Activated T-cell treated with anti-CD3 and anti-CD28 coated beads, Interleukin-2, amount 50 U/mL, for 24 hours (primary cell): ENCODE data around the gene CDHR1.
A peak's percentile ranks its signal among the peaks of the same experiment; 100 is the strongest.
"Not testable (repeated sequence)": the region's sequence is repeated elsewhere in the genome, so short reads cannot be mapped to it uniquely, and the experiment has no call there.

Source experiments
- DNase-seq: peaks from one replicate; pipeline ENCODE4 v3.0.0-alpha.2; 2020
- H3K27ac Mint-ChIP-seq: 2 replicates; pipeline ENCODE4 v1.8.0; 2020; ENCODE audit warnings: mild to moderate bottlenecking, mixed read lengths
- H3K27me3 Mint-ChIP-seq: 2 replicates; pipeline ENCODE4 v1.8.0; 2020; ENCODE audit warnings: mixed read lengths
- H3K36me3 Mint-ChIP-seq: 2 replicates; pipeline ENCODE4 v1.8.0; 2020; ENCODE audit warnings: low read depth, mixed read lengths
- H3K4me1 Mint-ChIP-seq: 2 replicates; pipeline ENCODE4 v1.8.0; 2020; ENCODE audit warnings: low read depth, mixed read lengths
- H3K4me3 Mint-ChIP-seq: 2 replicates; pipeline ENCODE4 v1.8.0; 2020; ENCODE audit warnings: mild to moderate bottlenecking, moderate library complexity, mixed read lengths
- H3K9me3 Mint-ChIP-seq: 2 replicates; pipeline ENCODE4 v1.8.0; 2020; ENCODE audit warnings: mixed read lengths

CDHR1 gene

DNA sequence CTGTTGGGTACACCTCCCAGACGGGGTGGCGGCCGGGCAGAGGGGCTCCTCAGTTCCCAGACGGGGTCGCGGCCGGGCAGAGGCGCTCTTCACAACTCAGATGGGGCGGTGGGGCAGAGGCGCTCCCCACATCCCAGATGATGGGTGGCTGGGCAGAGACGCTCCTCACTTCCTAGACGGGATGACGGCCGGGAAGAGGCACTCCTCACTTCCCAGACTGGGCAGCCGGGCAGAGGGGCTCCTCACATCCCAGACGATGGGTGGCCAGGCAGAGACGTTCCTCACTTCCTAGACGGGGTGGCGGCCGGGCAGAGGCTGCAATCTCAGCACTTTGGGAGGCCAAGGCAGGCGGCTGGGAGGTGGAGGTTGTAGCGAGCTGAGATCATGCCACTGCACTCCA is 14.0 kb upstream of the CDHR1 start:
- H3K27ac Mint-ChIP-seq, H3K27me3 Mint-ChIP-seq, H3K4me1 Mint-ChIP-seq, DNase-seq, H3K4me3 Mint-ChIP-seq, H3K36me3 Mint-ChIP-seq, H3K9me3 Mint-ChIP-seq: not testable (repeated sequence)

GRCh38 chr10:84181631-84182030 is 12.7 kb upstream of the CDHR1 start:
- no peaks in the 10 kb centered on the region for H3K4me1 Mint-ChIP-seq
- H3K4me3 Mint-ChIP-seq: no peak overlapping the region
- no peaks in the 10 kb centered on the region for H3K27me3 Mint-ChIP-seq
- H3K27ac Mint-ChIP-seq: no peak overlapping the region
- DNase-seq: no peak
- no peaks in the 10 kb centered on the region for H3K9me3 Mint-ChIP-seq
- no peaks in the 10 kb centered on the region for H3K36me3 Mint-ChIP-seq

DNA sequence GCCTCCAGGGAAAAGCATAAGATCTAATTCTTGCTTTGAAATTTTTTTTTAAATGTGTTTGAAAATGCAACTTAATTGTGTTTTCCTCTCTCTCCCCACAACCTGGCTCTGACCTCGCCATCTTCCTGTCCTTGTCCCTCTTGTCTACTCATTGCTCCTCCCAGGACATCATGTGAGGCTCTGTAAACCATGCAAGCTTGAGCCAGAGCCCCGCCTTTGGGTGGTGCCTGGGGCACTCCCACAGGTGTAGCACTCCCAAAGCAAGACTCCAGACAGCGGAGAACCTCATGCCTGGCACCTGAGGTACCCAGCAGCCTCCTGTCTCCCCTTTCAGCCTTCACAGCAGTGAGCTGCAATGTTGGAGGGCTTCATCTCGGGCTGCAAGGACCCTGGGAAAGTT is 9.8 kb upstream of the CDHR1 start:
- Mint-ChIP-seq H3K4me3 (no peak overlapping the region), H3K4me1 (no peaks in the 10 kb centered on the region), H3K27me3 (no peaks in the 10 kb centered on the region), H3K9me3 (no peaks in the 10 kb centered on the region), H3K27ac (no peak overlapping the region), H3K36me3 (no peaks in the 10 kb centered on the region)
- DNase-seq: no peak

- H3K4me1 Mint-ChIP-seq: peaks cover 4% of the 10 kb centered on the region
- H3K27ac Mint-ChIP-seq: no peak overlapping the region
- H3K4me3 Mint-ChIP-seq: no peak overlapping the region
- no peaks in the 10 kb centered on the region for H3K27me3 Mint-ChIP-seq
- no peaks in the 10 kb centered on the region for H3K9me3 Mint-ChIP-seq
- no peak for DNase-seq
- no peaks in the 10 kb centered on the region for H3K36me3 Mint-ChIP-seq
Measured at GRCh38 chr10:84185526-84186175, 8.7 kb upstream of the CDHR1 start.

- H3K4me3 Mint-ChIP-seq: no peak overlapping the region
Measured at GRCh38 chr10:84188815-84189214, 5.5 kb upstream of the CDHR1 start.

GRCh38 chr10:84190621-84191020 is 3.7 kb upstream of the CDHR1 start:
- peaks cover 20% of the 10 kb centered on the region for H3K27me3 Mint-ChIP-seq
- H3K9me3 Mint-ChIP-seq: no peaks in the 10 kb centered on the region
- H3K4me3 Mint-ChIP-seq: no peak overlapping the region
- H3K27ac Mint-ChIP-seq: no peak overlapping the region
- DNase-seq: no peak
- no peaks in the 10 kb centered on the region for H3K36me3 Mint-ChIP-seq
- peaks cover 18% of the 10 kb centered on the region for H3K4me1 Mint-ChIP-seq

More at GRCh38 chr10:84188815-84189214, 5.5 kb upstream of the CDHR1 start:
- Mint-ChIP-seq H3K27ac (no peak overlapping the region), H3K4me1 (peaks cover 14% of the 10 kb centered on the region), H3K9me3 (no peaks in the 10 kb centered on the region), H3K36me3 (no peaks in the 10 kb centered on the region), H3K27me3 (peaks cover 12% of the 10 kb centered on the region)
- DNase-seq: no peak

- H3K4me1 Mint-ChIP-seq: peaks cover 18% of the 10 kb centered on the region
Measured at GRCh38 chr10:84191106-84191505, 3.2 kb upstream of the CDHR1 start.

DNA sequence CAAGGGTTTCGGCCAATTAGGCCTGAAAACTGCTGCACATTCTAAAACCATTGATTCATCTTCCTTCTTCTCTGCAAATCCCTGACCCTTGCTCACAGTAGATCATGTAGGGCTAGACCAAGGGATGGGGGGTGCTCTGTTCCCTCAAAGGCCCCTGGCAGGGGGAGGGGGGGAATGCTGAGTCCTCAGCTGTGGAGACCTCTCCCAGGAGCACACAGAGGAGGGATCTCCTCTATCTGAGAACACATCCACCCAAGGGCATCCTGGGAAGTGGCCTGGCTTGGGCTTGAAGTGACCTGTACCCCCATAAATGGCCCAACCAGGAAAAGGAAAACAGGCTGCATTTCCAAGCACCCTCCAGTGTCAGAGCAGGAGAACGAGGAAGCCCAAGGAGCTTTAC is 1.0 kb upstream of the CDHR1 start:
- no peak overlapping the region for H3K27ac Mint-ChIP-seq

More at GRCh38 chr10:84191106-84191505, 3.2 kb upstream of the CDHR1 start:
- peaks cover 24% of the 10 kb centered on the region for H3K27me3 Mint-ChIP-seq
- no peak for DNase-seq
- no peak overlapping the region for H3K4me3 Mint-ChIP-seq
- H3K27ac Mint-ChIP-seq: no peak overlapping the region
- H3K36me3 Mint-ChIP-seq: no peaks in the 10 kb centered on the region
- no peaks in the 10 kb centered on the region for H3K9me3 Mint-ChIP-seq

GRCh38 chr10:84193846-84194423 is 402 bp upstream of the CDHR1 start:
- Mint-ChIP-seq H3K36me3 (no peaks in the 10 kb centered on the region), H3K4me3 (peak overlapping the region; percentile 53)

More for the DNA sequence above, 1.0 kb upstream of the CDHR1 start:
- no peak overlapping the region for H3K4me3 Mint-ChIP-seq
- H3K36me3 Mint-ChIP-seq: no peaks in the 10 kb centered on the region
- H3K9me3 Mint-ChIP-seq: no peaks in the 10 kb centered on the region
- peaks cover 18% of the 10 kb centered on the region for H3K4me1 Mint-ChIP-seq
- no peak for DNase-seq
- H3K27me3 Mint-ChIP-seq: peaks cover 36% of the 10 kb centered on the region

GRCh38 chr10:84195044-84195830 is 900 bp downstream of the CDHR1 start:
- Mint-ChIP-seq H3K9me3 (no peaks in the 10 kb centered on the region), H3K36me3 (no peaks in the 10 kb centered on the region), H3K4me1 (peaks cover 18% of the 10 kb centered on the region), H3K27me3 (peaks cover 36% of the 10 kb centered on the region), H3K4me3 (peak overlapping the region; percentile 53), H3K27ac (no peak overlapping the region)
- no peak for DNase-seq

More at GRCh38 chr10:84193846-84194423, 402 bp upstream of the CDHR1 start:
- Mint-ChIP-seq H3K27me3 (peaks cover 36% of the 10 kb centered on the region), H3K9me3 (no peaks in the 10 kb centered on the region), H3K4me1 (peaks cover 18% of the 10 kb centered on the region), H3K27ac (no peak overlapping the region)
- no peak for DNase-seq

GRCh38 chr10:84196083-84196482 is 1.7 kb downstream of the CDHR1 start:
- Mint-ChIP-seq H3K27ac (no peak overlapping the region), H3K4me3 (no peak overlapping the region), H3K36me3 (no peaks in the 10 kb centered on the region)

GRCh38 chr10:84196941-84197340 is 2.6 kb downstream of the CDHR1 start:
- Mint-ChIP-seq H3K4me1 (peaks cover 4% of the 10 kb centered on the region), H3K36me3 (no peaks in the 10 kb centered on the region), H3K27me3 (peaks cover 36% of the 10 kb centered on the region), H3K4me3 (no peak overlapping the region), H3K9me3 (no peaks in the 10 kb centered on the region), H3K27ac (no peak overlapping the region)
- DNase-seq: no peak

More at GRCh38 chr10:84196083-84196482, 1.7 kb downstream of the CDHR1 start:
- Mint-ChIP-seq H3K4me1 (peaks cover 9% of the 10 kb centered on the region), H3K9me3 (no peaks in the 10 kb centered on the region), H3K27me3 (peaks cover 36% of the 10 kb centered on the region)
- no peak for DNase-seq

DNA sequence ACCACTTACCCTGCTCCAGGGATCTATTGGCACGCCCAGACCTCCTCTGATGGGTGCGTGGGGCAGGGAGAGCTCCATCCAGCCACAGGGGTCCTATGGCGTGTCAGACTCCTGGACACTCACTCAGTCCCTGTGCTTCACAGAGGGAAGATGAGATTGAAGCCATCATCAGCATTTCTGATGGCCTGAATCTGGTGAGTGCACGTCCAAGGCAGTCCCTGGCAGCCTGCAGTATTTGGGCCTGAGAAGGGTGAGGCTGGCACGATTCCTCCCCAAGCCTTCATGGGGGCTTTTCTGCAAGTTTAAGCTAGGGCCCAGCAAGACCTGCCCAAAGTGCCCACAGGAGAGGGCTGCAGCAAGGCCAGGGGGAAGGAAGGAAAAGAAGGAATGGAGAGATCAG is 3.3 kb downstream of the CDHR1 start:
- H3K27me3 Mint-ChIP-seq: peaks cover 36% of the 10 kb centered on the region
- no peaks in the 10 kb centered on the region for H3K36me3 Mint-ChIP-seq
- H3K9me3 Mint-ChIP-seq: no peaks in the 10 kb centered on the region
- H3K27ac Mint-ChIP-seq: no peak overlapping the region
- H3K4me1 Mint-ChIP-seq: peaks cover 4% of the 10 kb centered on the region
- no peak overlapping the region for H3K4me3 Mint-ChIP-seq
- DNase-seq: no peak

DNA sequence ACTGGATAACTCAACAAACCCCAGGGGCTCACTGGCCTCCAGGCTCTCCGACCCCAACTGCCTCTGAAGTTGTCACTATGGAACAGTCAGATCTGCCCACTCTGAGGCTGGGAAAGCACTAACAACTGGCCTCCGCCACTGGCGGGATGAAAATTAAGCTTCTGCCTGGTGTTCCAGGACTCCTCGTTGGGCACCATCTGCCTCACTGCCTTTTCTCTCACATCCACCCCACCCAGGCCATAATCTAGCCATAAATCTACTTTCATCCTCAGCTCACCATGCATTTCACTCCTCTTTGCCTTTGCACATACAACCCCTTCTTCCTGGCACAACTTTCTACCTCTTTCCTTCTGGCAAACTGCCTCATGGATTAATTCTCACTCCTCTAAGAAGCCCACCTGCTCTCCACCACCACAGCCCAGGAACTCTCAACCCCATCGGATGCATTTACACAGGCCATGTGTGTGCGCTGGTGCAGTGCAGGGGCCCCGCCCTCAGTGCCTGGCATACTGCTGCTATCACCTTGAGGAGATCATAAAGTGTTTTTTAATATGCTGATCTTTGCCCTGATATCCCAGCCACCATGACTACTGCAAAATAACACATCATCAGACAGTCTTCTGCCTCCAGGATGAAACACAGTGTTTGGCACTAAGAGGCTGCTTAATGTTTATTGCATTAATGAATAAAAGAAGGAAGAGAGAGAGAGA is 4.0 kb downstream of the CDHR1 start:
- peaks cover 29% of the 10 kb centered on the region for H3K27me3 Mint-ChIP-seq
- no peaks in the 10 kb centered on the region for H3K36me3 Mint-ChIP-seq
- no peaks in the 10 kb centered on the region for H3K9me3 Mint-ChIP-seq
- H3K4me1 Mint-ChIP-seq: peaks cover 4% of the 10 kb centered on the region
- H3K27ac Mint-ChIP-seq: no peak overlapping the region
- H3K4me3 Mint-ChIP-seq: no peak overlapping the region
- DNase-seq: no peak
